Adrenal gland (tissue), 5 donors: ENCODE measurements around the gene SOX8.

Experiments
- POLR2A ChIP-seq, 2 donors: fragments of 450-650 bp; IDR thresholded peaks; one replicate each; pipeline ENCODE4 v1.6.1; 2017; ENCODE audit warnings: antibody characterized with exemption in 2 of 2, mild to moderate bottlenecking in 2 of 2, moderate library complexity in 1 of 2
- TF ChIP-seq, protein P1 (sequence below), 6 experiments: fragments of 450-650 bp in 4 of 6; fragments of 200-600 bp in 2 of 6; sonication (generic) in 1 of 6; IDR thresholded peaks; 1 replicate in 5 of 6; 2 replicates in 1 of 6; pipeline versions ENCODE4 v1.5.1 to v1.8.0; 2016 to 2021; ENCODE audit warnings: antibody characterized with exemption in 6 of 6, mild to moderate bottlenecking in 2 of 6, moderate library complexity in 1 of 6
- donor health status: DM: no; HTN: no; CAD: no.

DNA sequence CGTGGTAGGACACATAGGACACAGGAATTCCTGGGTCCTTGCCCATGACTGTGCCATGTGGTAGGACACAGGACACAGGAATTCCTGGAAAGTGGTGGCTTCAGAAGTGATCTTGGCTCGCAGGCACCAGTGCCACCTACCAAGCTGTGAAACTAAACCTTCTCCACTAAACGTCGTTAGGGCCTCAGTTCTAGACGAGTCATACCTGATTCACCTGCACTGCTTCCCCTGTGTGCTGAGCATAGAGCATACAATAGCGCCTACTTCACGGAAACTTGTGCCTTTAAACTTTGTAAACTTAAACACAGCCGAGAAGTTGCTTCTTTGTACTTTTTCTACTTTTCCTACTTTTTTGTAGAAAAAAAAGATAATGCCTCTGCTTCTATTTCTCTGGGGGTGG lies 4.8 kb downstream of the SOX8 start:
- no peak for TF ChIP-seq POLR2A (IDR thresholded peaks at IDR 0.05)
- TF ChIP-seq, protein P1, sequence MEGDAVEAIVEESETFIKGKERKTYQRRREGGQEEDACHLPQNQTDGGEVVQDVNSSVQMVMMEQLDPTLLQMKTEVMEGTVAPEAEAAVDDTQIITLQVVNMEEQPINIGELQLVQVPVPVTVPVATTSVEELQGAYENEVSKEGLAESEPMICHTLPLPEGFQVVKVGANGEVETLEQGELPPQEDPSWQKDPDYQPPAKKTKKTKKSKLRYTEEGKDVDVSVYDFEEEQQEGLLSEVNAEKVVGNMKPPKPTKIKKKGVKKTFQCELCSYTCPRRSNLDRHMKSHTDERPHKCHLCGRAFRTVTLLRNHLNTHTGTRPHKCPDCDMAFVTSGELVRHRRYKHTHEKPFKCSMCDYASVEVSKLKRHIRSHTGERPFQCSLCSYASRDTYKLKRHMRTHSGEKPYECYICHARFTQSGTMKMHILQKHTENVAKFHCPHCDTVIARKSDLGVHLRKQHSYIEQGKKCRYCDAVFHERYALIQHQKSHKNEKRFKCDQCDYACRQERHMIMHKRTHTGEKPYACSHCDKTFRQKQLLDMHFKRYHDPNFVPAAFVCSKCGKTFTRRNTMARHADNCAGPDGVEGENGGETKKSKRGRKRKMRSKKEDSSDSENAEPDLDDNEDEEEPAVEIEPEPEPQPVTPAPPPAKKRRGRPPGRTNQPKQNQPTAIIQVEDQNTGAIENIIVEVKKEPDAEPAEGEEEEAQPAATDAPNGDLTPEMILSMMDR (IDR thresholded peaks at IDR 0.05), result no peak
